NCI-H2107 treated with DMSO at 0.1 percent for 48 hours (cell line): ENCODE measurements around the gene RIOX2.
"Not testable (repeated sequence)": the region's sequence is repeated elsewhere in the genome, so short reads cannot be mapped to it uniquely, and the experiment has no call there.

Experiments used
- DNase-seq: peaks from one replicate; lab custom pipeline; 2025; ENCODE audit not compliant: unreplicated experiment; lab: John Stamatoyannopoulos, UW

RIOX2 gene

GRCh38 chr3:97916576-97916975 lies 55.7 kb downstream of the RIOX2 start:
- no peak for DNase-seq

- DNase-seq, result no peak
These were observed 57.8 kb downstream of the RIOX2 start for GRCh38 chr3:97914388-97914787.

GRCh38 chr3:97911459-97911858 lies 60.8 kb downstream of the RIOX2 start:
- no peak for DNase-seq

- DNase-seq, result no peak
These were observed 61.3 kb downstream of the RIOX2 start for GRCh38 chr3:97910931-97911351.

GRCh38 chr3:97910236-97910831 lies 61.9 kb downstream of the RIOX2 start:
- DNase-seq, result not testable (repeated sequence)

- not testable (repeated sequence) for DNase-seq
These were observed 62.4 kb downstream of the RIOX2 start for GRCh38 chr3:97909830-97910229.

- DNase-seq, result no peak
These were observed 70.7 kb downstream of the RIOX2 start for GRCh38 chr3:97901313-97902248.

- no peak for DNase-seq
These were observed 72.9 kb downstream of the RIOX2 start for GRCh38 chr3:97899331-97899730.

- DNase-seq, result no peak
These were observed 75.7 kb downstream of the RIOX2 start for GRCh38 chr3:97896547-97896946.

GRCh38 chr3:97896129-97896528 lies 76.1 kb downstream of the RIOX2 start:
- DNase-seq, result no peak

GRCh38 chr3:97895216-97895615 lies 77.0 kb downstream of the RIOX2 start:
- no peak for DNase-seq

GRCh38 chr3:97892852-97893251 lies 79.4 kb downstream of the RIOX2 start:
- no peak for DNase-seq
